GM23248 (cell line): ENCODE results near the gene DRG2.

Experiments
- EZH2 ChIP-seq: fragments of 200-600 bp; sonication (generic); IDR thresholded peaks from 2 replicates; pipeline ENCODE4 v1.6.1; 2018; ENCODE audit warnings: antibody characterized with exemption, mild to moderate bottlenecking; ENCODE audit not compliant: insufficient read depth, poor library complexity, severe bottlenecking
- EZH2phosphoT487 ChIP-seq: fragments of 200-600 bp; sonication (generic); IDR thresholded peaks from 2 replicates; pipeline ENCODE4 v1.6.1; 2018; ENCODE audit warnings: antibody characterized with exemption, moderate library complexity, mild to moderate bottlenecking, low read depth; ENCODE audit not compliant: insufficient read depth

- TF ChIP-seq EZH2 = no peak
- TF ChIP-seq EZH2phosphoT487 = no peak
These were observed 19.5 kb downstream of the DRG2 start for GRCh38 chr17:18107061-18107790.
